NCI-H2107 treated with DMSO at 0.1 percent for 48 hours (cell line): ENCODE results near the gene SH3GLB2.
"Not testable (repeated sequence)": the region's sequence is repeated elsewhere in the genome, so short reads cannot be mapped to it uniquely, and the experiment has no call there.

Experiments used
- DNase-seq: peaks from one replicate; lab custom pipeline; 2025; ENCODE audit not compliant: unreplicated experiment; lab: John Stamatoyannopoulos, UW

Gene SH3GLB2

DNA sequence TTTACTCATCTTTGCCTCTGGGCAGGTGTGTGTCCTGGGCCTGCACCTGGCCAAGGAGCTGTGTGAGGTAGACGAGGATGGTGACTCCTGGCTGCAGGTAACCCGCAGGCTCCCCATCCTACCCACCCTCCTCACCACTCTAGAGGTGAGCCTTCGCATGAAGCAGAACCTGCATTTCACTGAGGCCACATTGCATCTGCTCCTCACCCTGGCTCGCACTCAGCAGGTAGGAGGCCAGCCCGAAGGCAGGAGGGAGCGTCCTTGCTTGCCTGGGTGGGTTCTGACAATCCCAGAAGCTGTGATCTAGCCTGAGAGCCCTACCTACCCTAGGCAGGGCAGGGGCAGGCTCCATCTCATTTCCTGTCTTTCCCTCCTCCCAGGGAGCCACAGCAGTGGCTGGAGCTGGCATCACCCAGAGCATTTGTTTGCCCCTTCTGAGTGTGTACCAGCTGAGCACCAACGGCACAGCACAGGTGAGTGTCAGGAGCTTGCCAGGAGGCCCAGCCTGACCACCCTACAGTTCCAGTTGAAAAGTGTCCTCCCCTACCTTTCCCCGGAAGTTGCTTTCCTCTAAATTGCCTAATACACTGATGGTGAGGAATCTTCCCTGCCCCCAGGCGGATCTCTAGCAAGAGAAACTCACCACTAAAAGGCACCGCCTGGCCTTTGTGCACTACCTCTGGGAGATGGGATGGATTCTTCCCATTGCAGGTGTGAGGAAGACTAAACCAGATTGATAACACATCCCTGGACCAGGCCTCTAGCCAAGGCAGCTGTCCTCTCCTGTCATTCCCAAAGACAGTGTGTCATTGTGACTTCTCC, 26.4 kb downstream of the SH3GLB2 start:
- no peak for DNase-seq

DNA sequence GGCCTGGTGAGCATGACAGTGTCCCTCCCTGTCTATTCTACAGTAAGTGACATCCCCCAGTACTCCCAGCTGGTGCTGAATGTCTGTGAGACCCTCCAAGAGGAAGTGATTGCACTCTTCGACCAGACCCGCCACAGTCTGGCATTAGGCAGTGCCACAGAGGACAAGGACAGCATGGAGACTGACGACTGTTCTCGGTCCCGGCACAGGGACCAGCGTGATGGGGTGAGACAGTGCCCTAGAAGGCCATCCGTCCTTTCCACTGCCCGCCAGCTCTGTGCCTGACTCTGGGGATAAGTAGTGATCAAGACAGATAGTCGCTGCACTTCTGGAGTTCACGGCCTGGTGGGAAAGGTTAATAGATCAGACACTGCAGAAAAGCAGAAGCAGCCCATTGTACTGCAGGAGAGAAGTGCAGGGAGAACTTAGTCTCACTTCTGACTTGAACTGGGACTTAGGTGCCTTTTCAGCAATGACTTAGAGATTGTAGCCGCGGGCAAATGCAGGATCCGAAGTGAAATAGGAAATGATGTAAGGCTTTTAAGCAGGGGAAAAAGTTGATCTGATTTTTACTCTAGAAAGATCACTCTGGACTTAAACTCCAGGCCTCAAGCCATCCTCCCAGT, 28.4 kb downstream of the SH3GLB2 start:
- no peak for DNase-seq

DNA sequence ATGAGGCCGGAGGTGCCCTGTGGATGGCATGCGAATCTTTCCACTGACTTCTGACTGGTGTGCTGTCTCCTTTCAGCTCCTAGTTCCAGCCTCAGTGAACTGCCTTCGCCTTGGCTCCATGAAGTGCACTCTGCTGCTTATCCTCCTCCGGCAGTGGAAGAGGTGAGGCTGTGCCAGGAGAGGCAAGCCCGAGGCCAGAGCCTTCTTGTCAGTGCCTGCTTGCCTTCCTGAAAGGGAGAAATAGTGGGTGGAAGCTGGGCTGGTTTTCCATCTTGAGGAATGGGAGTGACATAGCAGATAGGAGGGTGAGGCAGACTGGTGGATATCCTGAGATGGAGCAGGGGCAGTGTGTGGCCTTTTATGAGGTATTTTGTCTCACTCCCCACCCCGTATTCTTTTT, 29.7 kb downstream of the SH3GLB2 start:
- no peak for DNase-seq

DNA sequence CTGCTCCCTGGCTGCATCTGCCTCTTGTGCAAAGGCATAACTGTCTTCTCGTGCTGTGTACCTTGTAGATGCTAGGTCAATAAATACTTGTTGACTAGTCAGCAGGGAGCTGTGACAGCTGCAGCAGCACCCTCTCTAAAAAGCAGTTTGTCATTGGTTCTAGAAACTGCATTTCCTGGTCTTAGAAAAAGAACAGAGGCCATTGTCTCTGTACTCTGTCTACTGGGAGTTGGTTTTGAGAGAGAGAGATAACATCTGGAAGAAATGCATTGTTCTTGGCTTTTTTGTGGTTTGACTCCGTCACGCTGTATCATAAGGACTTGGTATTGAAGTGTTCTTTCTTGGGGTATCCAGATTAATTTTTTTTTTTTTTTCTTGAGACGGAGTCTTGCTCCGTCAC, 32.3 kb downstream of the SH3GLB2 start:
- DNase-seq, result peak; percentile 72

DNA sequence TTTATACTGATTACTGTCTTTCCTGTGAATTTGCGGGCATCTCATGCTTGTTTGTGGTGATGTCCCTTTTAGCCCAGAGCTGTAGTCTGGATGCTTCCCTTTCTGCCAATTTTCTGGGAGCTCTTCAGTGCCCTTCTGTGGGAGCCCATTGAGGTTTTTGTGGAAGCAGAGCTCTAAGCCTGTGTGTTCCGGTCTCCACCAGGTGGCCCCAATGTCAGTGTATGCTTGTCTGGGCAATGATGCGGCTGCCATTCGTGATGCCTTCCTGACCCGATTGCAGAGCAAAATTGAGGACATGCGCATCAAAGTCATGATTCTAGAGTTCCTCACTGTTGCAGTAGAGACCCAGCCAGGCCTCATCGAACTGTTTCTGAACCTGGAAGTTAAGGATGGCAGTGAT, 35.1 kb downstream of the SH3GLB2 start:
- peak; percentile 50 for DNase-seq

DNA sequence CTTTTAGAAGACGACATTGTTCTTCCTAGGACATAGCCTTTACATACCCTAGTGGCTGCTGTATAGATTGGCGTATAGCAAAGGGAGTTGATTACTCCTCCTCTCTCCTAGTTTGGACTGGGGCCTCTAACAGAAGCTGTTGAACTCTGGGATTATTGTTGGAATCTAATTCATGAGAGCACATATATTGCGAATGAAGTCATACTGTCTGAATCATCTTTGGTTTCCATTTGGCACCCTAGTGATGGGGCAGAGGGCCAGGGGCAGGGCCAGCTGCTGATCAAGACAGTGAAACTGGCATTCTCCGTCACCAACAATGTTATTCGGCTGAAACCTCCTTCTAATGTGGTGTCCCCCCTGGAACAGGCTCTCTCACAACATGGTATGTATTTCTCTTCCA, 40.3 kb downstream of the SH3GLB2 start:
- no peak for DNase-seq

DNA sequence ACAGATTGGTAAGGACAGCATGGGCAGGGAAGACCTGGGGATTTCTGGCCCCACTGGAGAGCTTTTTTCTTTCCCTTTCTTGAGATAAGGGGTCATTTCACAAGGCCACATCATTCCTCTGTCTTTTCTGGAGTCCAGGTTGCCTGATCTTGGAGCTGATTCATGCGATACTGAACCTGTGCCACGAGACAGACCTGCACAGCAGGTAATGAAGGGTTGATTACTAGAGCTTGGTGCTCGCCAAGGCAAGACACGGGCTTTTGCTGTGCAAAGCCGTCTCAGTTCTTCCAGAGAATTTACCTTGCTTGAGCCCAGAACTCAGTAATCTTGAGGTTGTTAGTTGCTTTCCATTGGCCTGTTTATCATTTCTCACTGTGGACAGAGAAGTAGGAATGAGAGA, 41.5 kb downstream of the SH3GLB2 start:
- DNase-seq, result no peak

DNA sequence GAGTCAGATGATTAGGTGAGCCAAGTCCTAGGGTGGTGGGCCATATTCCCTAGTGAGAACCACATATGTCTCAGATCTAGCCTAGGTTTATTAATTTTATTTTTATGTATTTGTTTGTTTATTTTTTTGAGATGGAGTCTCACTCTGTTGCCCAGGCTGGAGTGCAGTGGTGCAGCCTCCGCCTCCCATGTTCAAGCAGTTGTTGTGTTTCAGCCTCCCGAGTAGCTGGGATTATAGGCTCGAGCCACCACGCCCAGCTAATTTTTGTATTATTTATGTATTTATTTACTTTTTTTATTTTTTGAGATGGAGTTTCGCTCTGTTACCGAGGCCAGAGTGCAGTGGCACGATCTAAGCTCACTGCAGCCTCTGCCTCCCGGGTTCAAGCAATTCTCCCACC, 44.6 kb downstream of the SH3GLB2 start:
- DNase-seq, result no peak

DNA sequence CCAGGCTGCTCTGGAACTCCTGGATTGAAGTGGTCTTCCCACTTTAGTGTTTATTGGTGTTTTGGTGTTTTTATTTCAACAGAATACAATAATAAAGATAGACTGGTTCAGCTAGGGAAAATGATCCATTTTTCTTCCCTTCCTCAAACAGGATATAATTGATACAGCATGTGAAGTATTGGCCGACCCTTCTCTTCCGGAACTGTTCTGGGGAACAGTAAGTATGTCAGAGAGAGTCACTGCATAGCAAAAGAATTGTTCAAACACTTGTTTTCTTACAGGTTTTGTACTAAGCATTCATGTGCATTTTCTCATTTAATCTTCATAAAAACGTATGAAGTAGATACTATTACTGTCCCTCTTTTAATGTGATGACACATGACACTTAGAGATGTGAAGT, 49.0 kb downstream of the SH3GLB2 start:
- DNase-seq, result no peak

DNA sequence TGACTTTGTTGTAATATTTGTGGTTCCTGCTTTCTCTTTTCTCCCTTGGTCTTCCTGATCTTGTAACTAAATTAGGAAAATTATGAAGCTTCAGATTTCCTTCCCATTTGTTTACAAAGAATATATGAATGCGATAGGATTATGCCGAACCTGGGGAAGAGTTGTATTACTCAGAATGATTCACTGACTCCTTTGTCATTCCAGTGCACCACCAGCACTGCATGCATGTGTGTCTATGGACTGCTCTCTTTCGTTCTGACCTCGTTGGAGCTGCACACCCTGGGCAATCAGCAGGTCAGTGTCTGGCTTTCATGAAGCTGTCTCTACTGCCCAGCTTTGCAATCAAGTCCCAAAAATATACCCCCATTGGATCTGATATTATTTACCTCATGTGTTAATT, 55.2 kb downstream of the SH3GLB2 start:
- DNase-seq, result no peak

DNA sequence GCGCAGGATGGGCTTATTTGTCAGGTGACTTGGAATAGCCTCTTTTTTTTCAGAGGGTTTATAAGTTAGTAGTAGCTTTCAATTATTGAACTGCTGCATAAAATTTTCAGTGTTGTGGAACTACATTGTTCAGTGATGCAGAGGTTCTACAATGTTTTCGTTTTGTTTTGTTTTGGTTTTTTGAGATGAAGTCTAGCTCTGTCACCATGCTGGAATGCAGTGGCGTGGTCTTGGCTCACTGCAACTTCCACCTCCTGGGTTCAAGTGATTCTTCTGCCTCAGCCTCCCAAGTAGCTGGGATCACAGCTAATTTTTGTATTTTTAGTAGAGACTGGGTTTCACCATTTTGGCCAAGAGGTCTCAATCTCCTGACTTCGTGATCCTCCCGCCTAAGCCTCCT, 58.6 kb downstream of the SH3GLB2 start:
- no peak for DNase-seq

DNA sequence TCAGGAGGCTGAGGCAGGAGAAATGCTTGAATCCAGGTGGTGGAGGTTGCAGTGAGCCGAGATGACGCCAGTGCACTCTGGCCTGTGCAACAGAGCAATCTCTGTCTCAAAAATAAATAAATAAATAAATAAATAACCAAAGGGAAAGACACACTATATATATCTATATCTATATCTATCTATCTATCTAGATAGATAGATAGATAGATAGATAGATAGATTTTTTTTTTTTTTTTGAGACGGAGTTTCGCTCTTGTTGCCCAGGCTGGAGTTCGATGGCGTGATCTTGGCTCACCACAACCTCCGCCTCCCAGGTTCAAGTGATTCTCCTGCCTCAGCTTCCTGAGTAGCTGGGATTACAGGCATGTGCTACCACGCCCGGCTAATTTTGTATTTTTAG, 66.7 kb downstream of the SH3GLB2 start:
- DNase-seq, result not testable (repeated sequence)
